Trophoblast cell (in vitro differentiated cells and primary cell): ENCODE results near the gene SERPINB8.

ENCODE experiments used
- DNase-seq, 2 donors: peaks; one replicate each; pipeline ENCODE4 v3.0.0-alpha.2; 2016
- H2AFZ ChIP-seq: 2 replicates; pipeline ENCODE4 v1.6.1; 2013; ENCODE audit warnings: low read length, moderate library complexity, mild to moderate bottlenecking; ENCODE audit not compliant: insufficient read depth, poor library complexity
- H2AK5ac ChIP-seq: 2 replicates; pipeline ENCODE4 v1.6.1; 2013; ENCODE audit warnings: mild to moderate bottlenecking, low read length
- H2BK120ac ChIP-seq: 2 replicates; pipeline ENCODE4 v1.6.1; 2013; ENCODE audit warnings: low read length, mild to moderate bottlenecking, moderate library complexity; ENCODE audit not compliant: insufficient read depth, poor library complexity
- H2BK12ac ChIP-seq: 2 replicates; pipeline ENCODE4 v1.6.1; 2013; ENCODE audit warnings: mild to moderate bottlenecking, low read length, moderate library complexity
- H2BK5ac ChIP-seq: 2 replicates; pipeline ENCODE4 v1.6.1; 2013; ENCODE audit warnings: low read length, low read depth, moderate library complexity, mild to moderate bottlenecking; ENCODE audit not compliant: poor library complexity
- H3K14ac ChIP-seq: 2 replicates; pipeline ENCODE4 v1.6.1; 2013; ENCODE audit warnings: mild to moderate bottlenecking, low read length
- H3K18ac ChIP-seq: 2 replicates; pipeline ENCODE4 v1.6.1; 2013; ENCODE audit warnings: mild to moderate bottlenecking, low read length
- H3K23ac ChIP-seq: 2 replicates; pipeline ENCODE4 v1.6.1; 2013; ENCODE audit warnings: low read length
- H3K27ac ChIP-seq: 2 replicates; pipeline ENCODE4 v1.5.1; 2013; ENCODE audit warnings: low read depth, mild to moderate bottlenecking, inconsistent platforms, low read length, moderate library complexity
- H3K27me3 ChIP-seq: 2 replicates; pipeline ENCODE4 v1.6.1; 2013; ENCODE audit warnings: inconsistent platforms, mild to moderate bottlenecking, low read length, moderate library complexity; ENCODE audit not compliant: insufficient read depth
- H3K36me3 ChIP-seq, 2 experiments: 1 replicate in 1 of 2; 2 replicates in 1 of 2; pipeline ENCODE4 v1.6.1; 2013; ENCODE audit warnings: low read length in 2 of 2, mild to moderate bottlenecking in 2 of 2, moderate library complexity in 1 of 2; ENCODE audit not compliant: insufficient read depth in 2 of 2, control insufficient read depth in 1 of 2
- H3K4ac ChIP-seq: 2 replicates; pipeline ENCODE4 v1.6.1; 2013; ENCODE audit warnings: low read depth, mild to moderate bottlenecking, low read length, moderate library complexity
- H3K4me1 ChIP-seq, 2 experiments: 1 replicate in 1 of 2; 2 replicates in 1 of 2; pipeline ENCODE4 v1.6.1; 2013; ENCODE audit warnings: low read length in 2 of 2, mild to moderate bottlenecking in 2 of 2, moderate library complexity in 1 of 2; ENCODE audit not compliant: insufficient read depth in 2 of 2, control insufficient read depth in 1 of 2
- H3K4me2 ChIP-seq: 2 replicates; pipeline ENCODE4 v1.6.1; 2013; ENCODE audit warnings: inconsistent platforms, mild to moderate bottlenecking, low read length, moderate library complexity
- H3K4me3 ChIP-seq: 2 replicates; pipeline ENCODE4 v1.5.1; 2013; ENCODE audit warnings: mild to moderate bottlenecking, low read depth, low read length, inconsistent platforms
- H3K79me1 ChIP-seq: one replicate; pipeline ENCODE4 v1.6.1; 2013; ENCODE audit warnings: low read length
- H3K79me2 ChIP-seq: 2 replicates; pipeline ENCODE4 v1.6.1; 2013; ENCODE audit warnings: low read length, mild to moderate bottlenecking; ENCODE audit not compliant: control insufficient read depth, insufficient read depth, poor library complexity
- H3K9ac ChIP-seq: 2 replicates; pipeline ENCODE4 v1.6.1; 2013; ENCODE audit warnings: mild to moderate bottlenecking, low read length
- H3K9me3 ChIP-seq: 2 replicates; pipeline ENCODE4 v1.6.1; 2013; ENCODE audit warnings: low read depth, mild to moderate bottlenecking, control low read depth, inconsistent platforms, low read length; ENCODE audit not compliant: insufficient read depth
- H4K12ac ChIP-seq: 2 replicates; pipeline ENCODE4 v1.6.1; 2013; ENCODE audit warnings: low read depth, mild to moderate bottlenecking, low read length, moderate library complexity
- H4K8ac ChIP-seq: 2 replicates; pipeline ENCODE4 v1.6.1; 2013; ENCODE audit warnings: low read depth, mild to moderate bottlenecking, low read length, moderate library complexity
- H4K91ac ChIP-seq: one replicate; pipeline ENCODE4 v1.6.1; 2013; ENCODE audit warnings: low read depth, mild to moderate bottlenecking, low read length, moderate library complexity
- WGBS: extraction: QIAGEN DNeasy Blood & Tissue Kit; methylation state at CpG from one replicate; pipeline ENCODE4 v1.1.7; 2013; ENCODE audit warnings: missing lambda C conversion rate; ENCODE audit not compliant: insufficient read length, insufficient coverage; ENCODE audit errors: extremely low coverage; 5-methylcytosine and 5-hydroxymethylcytosine counted together

SERPINB8 gene

GRCh38 chr18:63965716-63966330 lies 4.1 kb upstream of the SERPINB8 start:
- Histone ChIP-seq H3K9ac (no peak overlapping the region), H2AK5ac (no peak overlapping the region)

GRCh38 chr18:63970809-63971205 lies 926 bp downstream of the SERPINB8 start:
- peaks cover 5% of the 10 kb centered on the region for H3K79me2 ChIP-seq
- peak overlapping the region; percentile 44 for H3K18ac ChIP-seq
- H3K27ac ChIP-seq: peak overlapping the region; percentile 93
- H3K4me3 ChIP-seq: peak overlapping the region; percentile 72
- peak overlapping the region; percentile 91 for H2BK5ac ChIP-seq
- H3K4me2 ChIP-seq: peak overlapping the region; percentile 72
- peak overlapping the region; percentile 83 for H4K8ac ChIP-seq
- peak overlapping the region; percentile 26 for H3K4ac ChIP-seq
- peak overlapping the region; percentile 92 for H2BK120ac ChIP-seq
- H3K36me3 ChIP-seq: no peaks in the 10 kb centered on the region
- peak overlapping the region; percentile 99 for H2AFZ ChIP-seq
- peaks cover 0 to 3% of the 10 kb centered on the region in 2 experiments for H3K4me1 ChIP-seq
- peak; percentile 47 to 62 for DNase-seq
- peak overlapping the region; percentile 74 for H4K91ac ChIP-seq
- no peak overlapping the region for H2AK5ac ChIP-seq
- peaks cover 12% of the 10 kb centered on the region for H3K79me1 ChIP-seq
- H3K14ac ChIP-seq: peak overlapping the region; percentile 87
- peak overlapping the region; percentile 66 for H2BK12ac ChIP-seq
- no peak overlapping the region for H3K9ac ChIP-seq
- no peaks in the 10 kb centered on the region for H3K9me3 ChIP-seq
- WGBS: no CpG with 5 or more reads among the region's 18 CpGs
- no peaks in the 10 kb centered on the region for H3K27me3 ChIP-seq
- H4K12ac ChIP-seq: peak overlapping the region; percentile 67
- no peak overlapping the region for H3K23ac ChIP-seq

More at GRCh38 chr18:63965716-63966330, 4.1 kb upstream of the SERPINB8 start:
- Histone ChIP-seq H4K12ac (no peak overlapping the region), H3K4me3 (no peak overlapping the region), H3K14ac (no peak overlapping the region), H3K9me3 (no peaks in the 10 kb centered on the region), H3K18ac (no peak overlapping the region), H3K23ac (no peak overlapping the region), H3K4me1 (no peaks in the 10 kb centered on the region), H3K4me2 (no peak overlapping the region), H3K4ac (no peak overlapping the region), H3K79me2 (peaks cover 5% of the 10 kb centered on the region), H4K91ac (no peak overlapping the region), H2BK5ac (no peak overlapping the region), H4K8ac (no peak overlapping the region), H3K36me3 (no peaks in the 10 kb centered on the region), H2BK12ac (no peak overlapping the region), H3K27ac (no peak overlapping the region), H3K27me3 (no peaks in the 10 kb centered on the region), H2BK120ac (no peak overlapping the region), H2AFZ (no peak overlapping the region), H3K79me1 (peaks cover 8% of the 10 kb centered on the region)
- DNase-seq: no peak
- no CpG with 5 or more reads among the region's 5 CpGs for WGBS

GRCh38 chr18:63971320-63972001 lies 1.6 kb downstream of the SERPINB8 start:
- Histone ChIP-seq H3K4me3 (no peak overlapping the region), H4K91ac (peak overlapping the region; percentile 74), H2BK120ac (no peak overlapping the region), H3K23ac (no peak overlapping the region), H2BK12ac (peak overlapping the region; percentile 41), H2AFZ (peak overlapping the region; percentile 99), H4K12ac (peak overlapping the region; percentile 67), H3K4me1 (peaks cover 0 to 3% of the 10 kb centered on the region in 2 experiments), H3K14ac (no peak overlapping the region), H4K8ac (peak overlapping the region; percentile 83), H3K9me3 (no peaks in the 10 kb centered on the region), H3K4me2 (peak overlapping the region; percentile 72), H3K18ac (no peak overlapping the region), H2BK5ac (peak overlapping the region; percentile 91), H3K4ac (peak overlapping the region; percentile 26), H2AK5ac (no peak overlapping the region), H3K79me2 (peaks cover 5% of the 10 kb centered on the region), H3K79me1 (peaks cover 12% of the 10 kb centered on the region), H3K9ac (no peak overlapping the region), H3K36me3 (no peaks in the 10 kb centered on the region), H3K27me3 (no peaks in the 10 kb centered on the region), H3K27ac (peak overlapping the region; percentile 93)
- no CpG with 5 or more reads among the region's 13 CpGs for WGBS
- DNase-seq: peak; percentile 60 to 62

- no peaks in the 10 kb centered on the region for H3K27me3 ChIP-seq
- no peak overlapping the region for H4K12ac ChIP-seq
Observed at GRCh38 chr18:63972002-63972376, 2.1 kb downstream of the SERPINB8 start.

More at GRCh38 chr18:63972002-63972376, 2.1 kb downstream of the SERPINB8 start:
- H3K79me1 ChIP-seq: peaks cover 12% of the 10 kb centered on the region
- H2BK12ac ChIP-seq: no peak overlapping the region
- DNase-seq: no peak
- no peak overlapping the region for H3K4me2 ChIP-seq
- no peak overlapping the region for H2AFZ ChIP-seq
- H4K91ac ChIP-seq: no peak overlapping the region
- H3K9me3 ChIP-seq: no peaks in the 10 kb centered on the region
- no peak overlapping the region for H2BK5ac ChIP-seq
- H4K8ac ChIP-seq: no peak overlapping the region
- H3K18ac ChIP-seq: no peak overlapping the region
- no peaks in the 10 kb centered on the region for H3K36me3 ChIP-seq
- H3K4me1 ChIP-seq: peaks cover 0 to 3% of the 10 kb centered on the region in 2 experiments
- H2BK120ac ChIP-seq: no peak overlapping the region
- H3K4me3 ChIP-seq: no peak overlapping the region
- H3K14ac ChIP-seq: no peak overlapping the region
- no peak overlapping the region for H3K27ac ChIP-seq
- no peak overlapping the region for H3K9ac ChIP-seq
- peaks cover 5% of the 10 kb centered on the region for H3K79me2 ChIP-seq
- H2AK5ac ChIP-seq: no peak overlapping the region
- no CpG with 5 or more reads among the region's 5 CpGs for WGBS
- H3K23ac ChIP-seq: no peak overlapping the region
- H3K4ac ChIP-seq: no peak overlapping the region
